ENCODE measurements around the gene TNS3.

The TNS3 gene

GRCh38 chr7:47233996-47234395 lies 347.9 kb downstream of the TNS3 start:
- no peak for DNase-seq

- no peak for DNase-seq
These were observed 349.0 kb downstream of the TNS3 start for GRCh38 chr7:47232751-47233412.

GRCh38 chr7:47231627-47232026 lies 350.3 kb downstream of the TNS3 start:
- no peak for DNase-seq

- DNase-seq, result no peak
These were observed 350.9 kb downstream of the TNS3 start for GRCh38 chr7:47231032-47231431.

GRCh38 chr7:47228386-47229014 lies 353.4 kb downstream of the TNS3 start:
- no peak for DNase-seq

- DNase-seq, result no peak
These were observed 354.1 kb downstream of the TNS3 start for GRCh38 chr7:47227762-47228177.

- no peak for DNase-seq
These were observed 355.2 kb downstream of the TNS3 start for GRCh38 chr7:47226696-47227095.

- DNase-seq, result no peak
These were observed 356.4 kb downstream of the TNS3 start for GRCh38 chr7:47225387-47226131.

All from CD4-positive, alpha-beta T cell treated with Interleukin-15 for 1 hour (primary cell).